HG03280 (cell line): ENCODE results near the gene SNAPIN.

Experiments
- ATAC-seq: cut with Tn5 transposase; IDR thresholded peaks from one replicate; pipeline ENCODE4 v1.9.1; 2021; ENCODE audit warnings: mild to moderate bottlenecking, moderate library complexity; ENCODE audit not compliant: unreplicated experiment

Gene SNAPIN

DNA sequence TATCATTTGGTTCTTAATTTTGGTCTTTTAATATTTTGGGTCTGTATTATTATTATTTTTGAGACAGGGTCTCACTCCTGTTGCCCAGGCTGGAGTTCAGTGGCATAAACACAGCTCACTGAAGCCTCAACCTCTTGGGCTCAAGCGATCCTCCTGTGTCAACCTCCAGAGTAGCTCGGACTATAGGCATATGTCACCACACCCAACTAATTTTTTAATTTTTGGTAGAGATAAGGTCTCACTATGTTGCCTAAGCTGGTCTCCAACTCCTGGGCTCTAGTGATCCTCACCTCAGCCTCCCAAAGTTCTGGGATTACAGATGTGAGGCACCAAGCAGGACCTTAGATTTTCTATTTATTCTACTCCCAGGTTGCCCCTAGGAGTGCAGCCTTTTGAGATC is 15.0 kb downstream of the SNAPIN start:
- ATAC-seq = no peak

GRCh38 chr1:153677718-153678518 is 19.4 kb downstream of the SNAPIN start:
- no peak for ATAC-seq

DNA sequence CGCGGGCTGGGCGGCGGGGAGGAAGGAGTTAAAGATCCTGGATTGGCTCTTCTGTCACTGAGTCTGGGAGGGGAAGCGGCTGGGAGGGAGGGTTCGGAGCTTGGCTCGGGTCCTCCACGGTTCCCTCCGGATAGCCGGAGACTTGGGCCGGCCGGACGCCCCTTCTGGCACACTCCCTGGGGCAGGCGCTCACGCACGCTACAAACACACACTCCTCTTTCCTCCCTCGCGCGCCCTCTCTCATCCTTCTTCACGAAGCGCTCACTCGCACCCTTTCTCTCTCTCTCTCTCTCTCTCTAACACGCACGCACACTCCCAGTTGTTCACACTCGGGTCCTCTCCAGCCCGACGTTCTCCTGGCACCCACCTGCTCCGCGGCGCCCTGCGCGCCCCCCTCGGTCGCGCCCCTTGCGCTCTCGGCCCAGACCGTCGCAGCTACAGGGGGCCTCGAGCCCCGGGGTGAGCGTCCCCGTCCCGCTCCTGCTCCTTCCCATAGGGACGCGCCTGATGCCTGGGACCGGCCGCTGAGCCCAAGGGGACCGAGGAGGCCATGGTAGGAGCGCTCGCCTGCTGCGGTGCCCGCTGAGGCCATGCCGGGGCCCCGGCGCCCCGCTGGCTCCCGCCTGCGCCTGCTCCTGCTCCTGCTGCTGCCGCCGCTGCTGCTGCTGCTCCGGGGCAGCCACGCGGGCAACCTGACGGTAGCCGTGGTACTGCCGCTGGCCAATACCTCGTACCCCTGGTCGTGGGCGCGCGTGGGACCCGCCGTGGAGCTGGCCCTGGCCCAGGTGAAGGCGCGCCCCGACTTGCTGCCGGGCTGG is 20.2 kb downstream of the SNAPIN start, which contains the start of gene NPR1:
NPR1 (plus strand) TSS at position 170 of the 818 bp plus-strand sequence; CDS start at position 591, 421 bp downstream.
- ATAC-seq = no peak

DNA sequence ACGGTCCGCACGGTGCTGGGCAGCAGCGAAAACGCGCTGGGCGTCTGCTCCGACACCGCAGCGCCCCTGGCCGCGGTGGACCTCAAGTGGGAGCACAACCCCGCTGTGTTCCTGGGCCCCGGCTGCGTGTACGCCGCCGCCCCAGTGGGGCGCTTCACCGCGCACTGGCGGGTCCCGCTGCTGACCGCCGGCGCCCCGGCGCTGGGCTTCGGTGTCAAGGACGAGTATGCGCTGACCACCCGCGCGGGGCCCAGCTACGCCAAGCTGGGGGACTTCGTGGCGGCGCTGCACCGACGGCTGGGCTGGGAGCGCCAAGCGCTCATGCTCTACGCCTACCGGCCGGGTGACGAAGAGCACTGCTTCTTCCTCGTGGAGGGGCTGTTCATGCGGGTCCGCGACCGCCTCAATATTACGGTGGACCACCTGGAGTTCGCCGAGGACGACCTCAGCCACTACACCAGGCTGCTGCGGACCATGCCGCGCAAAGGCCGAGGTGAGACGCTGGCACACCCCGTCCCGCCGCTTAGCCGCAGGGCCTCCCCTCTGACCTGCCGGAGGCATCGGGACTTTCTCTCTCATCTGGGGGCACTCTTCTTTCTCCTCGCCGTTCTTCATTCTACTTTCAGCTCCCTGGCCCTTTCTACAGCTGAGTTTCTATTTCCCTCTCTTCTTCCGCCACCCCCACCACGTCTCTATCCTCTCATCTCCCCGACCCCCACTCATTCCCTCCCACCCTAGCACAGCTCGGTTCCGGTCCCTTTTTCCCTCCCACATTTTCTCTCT is 21.0 kb downstream of the SNAPIN start:
- no peak for ATAC-seq

DNA sequence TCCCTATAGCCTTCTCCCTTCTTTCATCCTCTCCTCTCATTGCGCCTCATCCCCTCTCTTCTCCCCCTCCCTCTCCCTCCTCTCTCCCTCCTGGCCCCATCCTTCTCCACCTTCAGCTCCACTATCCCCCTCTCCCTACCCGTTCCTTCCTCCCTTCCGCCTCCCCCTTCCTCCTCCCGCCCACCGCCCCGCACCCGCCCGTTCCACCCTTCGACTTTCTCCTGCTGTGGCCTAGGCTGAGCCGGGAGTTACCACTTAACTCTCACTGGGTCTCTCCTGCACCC is 21.6 kb downstream of the SNAPIN start:
- no peak for ATAC-seq

GRCh38 chr1:153682730-153683129 is 24.2 kb downstream of the SNAPIN start:
- no peak for ATAC-seq

GRCh38 chr1:153683854-153684253 is 25.4 kb downstream of the SNAPIN start:
- ATAC-seq = no peak

DNA sequence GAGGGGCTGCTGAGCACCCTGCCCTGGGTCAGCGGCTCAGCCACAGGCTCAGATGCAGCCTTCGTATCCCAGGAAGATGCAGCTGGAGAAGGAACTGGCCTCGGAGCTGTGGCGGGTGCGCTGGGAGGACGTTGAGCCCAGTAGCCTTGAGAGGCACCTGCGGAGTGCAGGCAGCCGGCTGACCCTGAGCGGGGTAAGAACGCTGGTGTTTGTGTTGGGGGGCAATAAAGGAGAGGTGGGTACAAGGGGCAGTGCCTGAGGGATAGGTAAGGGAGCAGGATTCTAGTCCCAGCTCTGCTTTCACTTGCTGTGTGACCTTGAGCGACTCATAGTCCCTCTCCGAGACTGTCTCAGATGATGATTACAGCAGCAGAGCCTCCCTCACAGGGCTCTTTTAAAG is 26.4 kb downstream of the SNAPIN start:
- ATAC-seq = no peak

GRCh38 chr1:153685544-153686340 is 27.2 kb downstream of the SNAPIN start:
- ATAC-seq = no peak

DNA sequence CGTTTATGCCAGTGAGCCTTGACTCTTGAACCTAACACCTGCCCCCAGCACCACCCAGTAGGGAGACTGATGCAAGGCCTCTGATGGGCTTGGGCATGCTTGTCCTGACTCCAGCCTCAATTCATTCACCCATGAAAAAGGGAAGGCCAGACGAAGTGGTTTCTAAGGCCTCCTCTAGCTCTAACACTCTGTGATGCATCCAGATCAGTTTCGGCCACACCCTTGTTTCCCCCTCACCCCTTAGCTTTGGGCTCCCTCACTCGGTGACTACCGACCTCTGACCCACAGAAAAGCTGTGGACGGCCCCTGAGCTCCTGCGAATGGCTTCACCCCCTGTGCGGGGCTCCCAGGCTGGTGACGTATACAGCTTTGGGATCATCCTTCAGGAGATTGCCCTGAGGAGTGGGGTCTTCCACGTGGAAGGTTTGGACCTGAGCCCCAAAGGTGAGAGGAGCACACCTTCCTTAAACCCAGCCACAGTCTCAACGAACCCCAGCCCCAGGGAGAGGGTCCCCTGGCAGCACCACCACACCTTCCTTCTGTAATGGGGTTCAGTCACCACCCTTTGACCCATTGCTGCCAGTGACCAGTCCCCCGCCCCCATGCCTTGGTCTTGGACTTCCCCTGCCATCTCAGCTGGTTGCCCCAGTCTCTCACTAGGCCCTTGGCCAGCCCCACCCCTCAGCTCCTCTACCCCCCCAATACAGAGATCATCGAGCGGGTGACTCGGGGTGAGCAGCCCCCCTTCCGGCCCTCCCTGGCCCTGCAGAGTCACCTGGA is 29.0 kb downstream of the SNAPIN start:
- no peak for ATAC-seq

GRCh38 chr1:153688276-153688675 is 29.8 kb downstream of the SNAPIN start:
- ATAC-seq = no peak

- no peak for ATAC-seq
Observed at GRCh38 chr1:153688736-153689328, 30.3 kb downstream of the SNAPIN start.

GRCh38 chr1:153693466-153693865 is 35.0 kb downstream of the SNAPIN start:
- no peak for ATAC-seq

DNA sequence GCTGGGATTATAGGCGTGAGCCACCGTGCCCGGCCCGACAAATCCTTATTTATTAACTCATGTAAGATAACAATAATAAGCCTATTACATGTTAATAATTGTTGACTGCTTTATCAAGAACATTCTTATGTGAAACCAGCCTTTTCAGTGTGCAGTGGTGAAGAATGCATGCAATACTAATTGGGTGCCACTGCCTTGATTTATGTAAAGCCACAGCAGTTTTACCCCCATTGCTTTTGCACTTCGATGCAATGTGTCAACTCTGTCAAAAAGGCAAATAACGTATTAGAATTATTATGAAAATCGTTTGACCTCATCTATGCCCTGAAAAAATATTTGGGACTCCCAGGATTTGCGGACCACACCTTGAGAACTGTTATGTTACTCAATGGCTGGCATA is 38.2 kb downstream of the SNAPIN start:
- ATAC-seq = no peak

- no peak for ATAC-seq
Observed at GRCh38 chr1:153697191-153698019, 38.9 kb downstream of the SNAPIN start.

GRCh38 chr1:153698020-153698922 is 39.8 kb downstream of the SNAPIN start:
- ATAC-seq = no peak

DNA sequence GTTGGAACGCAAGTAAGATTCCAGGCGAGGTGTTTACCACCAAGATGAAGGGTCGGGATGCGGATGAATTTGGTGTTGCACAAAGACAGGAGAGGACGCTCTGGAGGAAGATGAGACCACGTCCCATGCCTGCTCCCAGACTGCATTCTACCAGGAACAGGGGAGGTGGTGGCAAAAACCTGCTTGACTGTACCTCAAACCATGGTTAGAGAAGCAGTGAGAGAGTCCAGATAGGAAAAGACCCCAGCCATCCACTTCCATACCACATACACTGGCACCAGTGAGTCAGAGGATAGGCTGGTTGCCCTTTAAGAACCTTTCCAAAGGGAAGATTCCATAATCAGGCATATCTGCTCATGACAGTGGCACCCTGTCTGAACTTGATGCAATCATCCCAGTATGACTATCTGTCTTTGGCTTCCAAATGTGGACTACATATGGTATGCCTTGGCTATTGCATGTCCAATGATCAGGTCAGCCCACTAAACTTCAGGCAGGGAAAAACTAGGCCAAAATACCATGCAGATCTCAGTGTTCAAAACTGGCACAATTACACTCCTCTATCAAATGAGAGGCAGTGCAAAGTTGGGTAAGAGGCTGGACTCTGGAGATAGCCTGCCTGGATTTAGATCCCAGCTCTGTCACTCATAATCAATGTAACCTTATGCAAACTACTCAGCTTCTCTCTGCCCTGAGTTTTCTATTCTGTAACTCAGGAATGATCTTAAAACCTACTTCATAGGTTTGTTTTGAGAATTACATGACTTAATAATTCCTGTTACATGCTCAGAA is 40.6 kb downstream of the SNAPIN start:
- no peak for ATAC-seq
